ENCODE data around the gene EPHB2.

The EPHB2 gene

DNA sequence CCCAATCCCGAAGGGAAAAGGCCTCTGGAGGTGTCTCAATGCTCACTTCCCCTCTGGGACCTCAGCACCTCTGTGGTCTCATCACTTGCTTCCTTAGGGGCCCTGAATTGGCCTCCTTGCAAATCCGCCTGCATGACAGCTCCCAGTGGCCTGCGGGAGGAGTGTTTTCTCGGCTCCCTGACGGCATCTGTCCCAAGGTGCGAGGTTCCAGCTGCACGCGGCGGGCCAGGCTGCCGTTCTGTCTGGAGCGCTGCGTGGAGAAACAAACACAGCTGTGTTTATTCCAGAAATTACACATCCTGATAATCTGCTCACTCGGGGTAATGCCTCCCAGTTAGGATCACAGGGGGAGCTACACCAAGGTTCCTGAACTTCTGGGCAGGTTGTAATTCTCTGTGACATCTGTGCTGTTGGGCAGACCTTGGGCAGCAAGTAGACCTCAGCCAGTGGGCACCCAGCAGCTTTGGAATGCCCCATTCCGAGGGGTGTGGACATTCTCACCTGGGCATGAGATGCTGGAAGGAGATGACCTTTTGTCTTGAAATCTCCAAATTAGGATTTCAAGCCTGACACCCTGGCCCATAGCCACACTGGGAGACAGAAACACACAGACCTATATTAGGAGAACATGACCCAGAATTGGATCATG is 18.2 kb downstream of the EPHB2 start:
- DNase-seq (ENCODE audit: low read depth) = no peak
- TF ChIP-seq, protein P1, sequence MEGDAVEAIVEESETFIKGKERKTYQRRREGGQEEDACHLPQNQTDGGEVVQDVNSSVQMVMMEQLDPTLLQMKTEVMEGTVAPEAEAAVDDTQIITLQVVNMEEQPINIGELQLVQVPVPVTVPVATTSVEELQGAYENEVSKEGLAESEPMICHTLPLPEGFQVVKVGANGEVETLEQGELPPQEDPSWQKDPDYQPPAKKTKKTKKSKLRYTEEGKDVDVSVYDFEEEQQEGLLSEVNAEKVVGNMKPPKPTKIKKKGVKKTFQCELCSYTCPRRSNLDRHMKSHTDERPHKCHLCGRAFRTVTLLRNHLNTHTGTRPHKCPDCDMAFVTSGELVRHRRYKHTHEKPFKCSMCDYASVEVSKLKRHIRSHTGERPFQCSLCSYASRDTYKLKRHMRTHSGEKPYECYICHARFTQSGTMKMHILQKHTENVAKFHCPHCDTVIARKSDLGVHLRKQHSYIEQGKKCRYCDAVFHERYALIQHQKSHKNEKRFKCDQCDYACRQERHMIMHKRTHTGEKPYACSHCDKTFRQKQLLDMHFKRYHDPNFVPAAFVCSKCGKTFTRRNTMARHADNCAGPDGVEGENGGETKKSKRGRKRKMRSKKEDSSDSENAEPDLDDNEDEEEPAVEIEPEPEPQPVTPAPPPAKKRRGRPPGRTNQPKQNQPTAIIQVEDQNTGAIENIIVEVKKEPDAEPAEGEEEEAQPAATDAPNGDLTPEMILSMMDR (IDR thresholded peaks at IDR 0.05; ENCODE audit: low read depth, low read length) = no peak
- no peak for TF ChIP-seq MYC (IDR thresholded peaks at IDR 0.05; ENCODE audit: low read depth, low read length)
- no peak for TF ChIP-seq POLR2A (IDR thresholded peaks at IDR 0.05; ENCODE audit: extremely low read depth, insufficient read length)
- TF ChIP-seq, protein P2, sequence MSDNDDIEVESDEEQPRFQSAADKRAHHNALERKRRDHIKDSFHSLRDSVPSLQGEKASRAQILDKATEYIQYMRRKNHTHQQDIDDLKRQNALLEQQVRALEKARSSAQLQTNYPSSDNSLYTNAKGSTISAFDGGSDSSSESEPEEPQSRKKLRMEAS (IDR thresholded peaks at IDR 0.05; ENCODE audit: low read depth, low read length) = no peak
- H3K4me3 ChIP-seq (ENCODE audit: low read depth, low read length) = no peak overlapping the region

DNA sequence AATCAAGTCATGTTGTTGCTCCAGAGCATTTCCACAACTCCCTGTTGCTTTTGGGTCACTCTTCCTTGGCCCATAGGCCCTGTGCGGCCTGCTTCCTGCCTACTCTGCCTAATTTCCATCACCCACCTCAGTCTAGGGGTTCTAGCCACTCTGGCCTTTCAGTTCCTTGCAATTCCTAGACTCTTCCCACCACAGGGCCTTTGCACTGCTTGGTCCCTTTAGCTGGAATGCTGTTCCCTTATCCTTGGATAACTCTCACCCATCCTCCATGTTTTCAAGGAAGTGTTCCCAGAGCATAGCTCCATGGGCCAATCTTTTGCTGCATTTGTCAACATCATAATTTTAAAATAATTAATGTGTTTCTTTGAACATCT is 18.7 kb downstream of the EPHB2 start:
- TF ChIP-seq, protein P1 (IDR thresholded peaks at IDR 0.05; ENCODE audit: low read depth, low read length) = no peak
- TF ChIP-seq, protein P2 (IDR thresholded peaks at IDR 0.05; ENCODE audit: low read depth, low read length) = no peak
- TF ChIP-seq MYC (IDR thresholded peaks at IDR 0.05; ENCODE audit: low read depth, low read length) (no peak), POLR2A (IDR thresholded peaks at IDR 0.05; ENCODE audit: extremely low read depth, insufficient read length) (no peak)
- no peak for DNase-seq (ENCODE audit: low read depth)
- no peak overlapping the region for H3K4me3 ChIP-seq (ENCODE audit: low read depth, low read length)

DNA sequence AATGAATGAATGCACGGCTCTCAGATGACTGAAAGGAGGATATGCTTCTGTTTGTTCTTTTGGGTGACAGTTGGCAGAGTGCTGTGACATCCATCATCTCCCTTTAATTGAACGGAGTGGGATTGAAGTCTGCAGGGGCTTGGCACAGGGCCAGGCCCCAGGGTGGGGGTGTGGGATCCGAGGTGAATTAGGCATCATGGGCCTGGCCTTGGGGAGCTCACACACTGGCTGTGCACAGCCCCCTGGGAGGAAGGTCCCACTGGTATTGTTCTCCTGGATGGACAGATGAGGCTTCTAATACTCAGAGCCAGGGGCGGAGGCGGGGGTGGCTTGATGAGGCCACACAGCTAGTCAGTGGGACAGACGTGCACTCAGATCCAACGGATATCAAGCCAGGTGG is 19.3 kb downstream of the EPHB2 start:
- H3K4me3 ChIP-seq (ENCODE audit: low read depth, low read length) = no peak overlapping the region
- no peak for TF ChIP-seq MYC (IDR thresholded peaks at IDR 0.05; ENCODE audit: low read depth, low read length)
- TF ChIP-seq, protein P2 (IDR thresholded peaks at IDR 0.05; ENCODE audit: low read depth, low read length) = no peak
- TF ChIP-seq, protein P1 (IDR thresholded peaks at IDR 0.05; ENCODE audit: low read depth, low read length) = no peak
- TF ChIP-seq POLR2A (IDR thresholded peaks at IDR 0.05; ENCODE audit: extremely low read depth, insufficient read length) = no peak
- DNase-seq (ENCODE audit: low read depth) = no peak

DNA sequence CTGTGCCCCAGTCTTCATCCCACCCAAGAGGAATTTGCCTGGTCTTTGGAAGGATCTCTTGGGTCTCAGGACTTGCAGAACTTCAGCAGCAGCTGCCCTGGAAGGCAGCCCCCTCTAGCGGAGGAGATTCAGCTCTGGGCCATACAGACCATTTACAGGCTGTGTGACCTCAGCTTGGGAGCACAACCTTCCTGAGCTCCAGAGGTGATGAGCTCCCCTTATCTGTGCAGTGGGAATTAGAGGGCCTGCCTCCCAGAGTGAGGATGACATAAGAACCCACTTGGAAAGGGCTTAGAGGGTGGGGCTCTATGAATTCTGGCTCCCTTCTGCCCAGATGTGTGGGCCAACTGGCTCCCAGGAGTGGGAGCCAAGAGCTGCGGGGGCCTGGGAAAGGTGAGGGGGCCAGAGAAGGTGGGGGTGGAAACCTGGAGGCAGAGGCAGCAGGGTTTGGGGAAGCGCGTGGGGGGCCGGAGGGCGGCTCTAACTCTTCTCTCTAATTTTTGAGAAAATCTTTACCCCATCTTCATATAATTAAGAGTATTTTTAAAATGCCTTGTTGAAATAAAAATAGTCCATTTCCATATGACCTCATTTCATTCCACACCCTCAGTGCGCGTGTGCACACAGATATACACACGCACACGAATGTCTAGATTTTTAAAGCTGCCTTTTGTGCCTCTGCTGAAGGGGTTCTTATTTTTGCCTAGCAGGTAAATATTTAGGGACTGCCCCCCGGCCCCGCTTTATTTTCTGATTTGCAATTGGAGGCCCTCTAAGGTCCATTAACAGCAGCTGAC is 21.5 kb downstream of the EPHB2 start:
- peak; percentile 28 for DNase-seq (ENCODE audit: low read depth)
- TF ChIP-seq, protein P2 (IDR thresholded peaks at IDR 0.05; ENCODE audit: low read depth, low read length) = no peak
- TF ChIP-seq, protein P1 (IDR thresholded peaks at IDR 0.05; ENCODE audit: low read depth, low read length) = peak; percentile 18

DNA sequence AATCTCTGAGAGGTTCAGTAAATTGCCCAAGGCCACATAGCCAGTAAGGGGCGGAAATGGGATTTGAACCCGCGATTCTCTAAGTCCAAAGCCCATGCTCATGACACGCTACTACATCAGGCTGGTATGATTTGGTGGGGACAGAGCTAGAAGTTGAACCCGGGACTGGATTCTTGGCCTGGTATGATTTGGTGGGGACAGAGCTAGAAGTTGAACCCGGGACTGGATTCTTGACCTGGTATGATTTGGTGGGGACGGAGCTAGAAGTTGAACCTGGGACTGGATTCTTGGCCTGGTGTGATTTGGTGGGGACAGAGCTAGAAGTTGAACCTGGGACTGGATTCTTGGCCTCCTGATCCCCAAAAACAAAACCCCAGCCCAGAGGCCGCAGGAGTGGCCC is 23.0 kb downstream of the EPHB2 start:
- TF ChIP-seq MYC (IDR thresholded peaks at IDR 0.05; ENCODE audit: low read depth, low read length) = no peak
- TF ChIP-seq, protein P2 (IDR thresholded peaks at IDR 0.05; ENCODE audit: low read depth, low read length) = no peak
- no peak for TF ChIP-seq POLR2A (IDR thresholded peaks at IDR 0.05; ENCODE audit: extremely low read depth, insufficient read length)
- TF ChIP-seq, protein P1 (IDR thresholded peaks at IDR 0.05; ENCODE audit: low read depth, low read length) = no peak
- DNase-seq (ENCODE audit: low read depth) = no peak
- H3K4me3 ChIP-seq (ENCODE audit: low read depth, low read length) = no peak overlapping the region

More for the DNA sequence above, 21.5 kb downstream of the EPHB2 start:
- no peak overlapping the region for H3K4me3 ChIP-seq (ENCODE audit: low read depth, low read length)
